AG04449 (cell line): ENCODE results near the gene ABCD3.

Experiments
- CTCF ChIA-PET: fragments of 350-600 bp; formaldehyde crosslinking; extraction: SDS; loops from one replicate; lab custom pipeline; 2021; ENCODE audit warnings: antibody characterized with exemption; lab: Yijun Ruan, JAX
- POLR2A ChIA-PET: fragments of 400-600, 350-600 bp; formaldehyde crosslinking; extraction: SDS; loops from one replicate; lab custom pipeline; 2020; ENCODE audit warnings: antibody characterized with exemption, inconsistent platforms; lab: Yijun Ruan, JAX
- DNase-seq: peaks from one replicate; pipeline ENCODE4 v3.0.0-alpha.2; 2010; ENCODE audit warnings: low read depth, low spot score
- H3K4me3 ChIP-seq: 2 replicates; pipeline ENCODE4 v1.5.1; 2011; ENCODE audit warnings: low read depth, mild to moderate bottlenecking, control low read depth, low read length
- TF ChIP-seq, protein P1 (sequence below): IDR thresholded peaks from one replicate; pipeline ENCODE4 v1.5.1; 2011; ENCODE audit warnings: mild to moderate bottlenecking, moderate library complexity, low read length, control low read depth, inconsistent platforms; ENCODE audit not compliant: insufficient read depth; ENCODE audit errors: missing control alignments

ABCD3 gene

DNA sequence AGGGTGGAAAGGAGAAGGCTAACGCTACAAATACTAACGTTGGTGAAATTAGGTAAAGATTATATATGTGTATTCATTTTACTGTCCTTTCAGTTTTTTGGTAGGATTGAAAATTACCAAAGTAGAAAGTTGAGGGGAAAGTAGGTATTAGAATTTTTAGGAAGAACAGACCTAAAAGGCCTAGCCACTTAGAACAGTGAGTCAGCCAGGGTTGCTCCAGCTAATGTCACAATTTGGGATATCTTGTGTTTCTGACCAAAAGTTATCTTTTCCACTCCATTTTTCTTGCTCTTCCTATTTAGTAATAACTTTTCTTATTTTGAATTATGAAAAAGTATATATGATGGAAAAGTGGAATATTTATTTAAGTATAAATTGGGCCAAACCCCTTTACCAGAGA is 83.2 kb downstream of the ABCD3 start:
- ChIA-PET CTCF (interaction anchor here (2.2 to 11.8 kb wide), 5 partner anchors 11 to 304 kb away, joined by 5 to 61 read pairs (median 16); no protein-coding TSS in a partner anchor), POLR2A (no interaction called here)
- no peak overlapping the region for H3K4me3 ChIP-seq
- no peak for DNase-seq
- TF ChIP-seq, protein P1, sequence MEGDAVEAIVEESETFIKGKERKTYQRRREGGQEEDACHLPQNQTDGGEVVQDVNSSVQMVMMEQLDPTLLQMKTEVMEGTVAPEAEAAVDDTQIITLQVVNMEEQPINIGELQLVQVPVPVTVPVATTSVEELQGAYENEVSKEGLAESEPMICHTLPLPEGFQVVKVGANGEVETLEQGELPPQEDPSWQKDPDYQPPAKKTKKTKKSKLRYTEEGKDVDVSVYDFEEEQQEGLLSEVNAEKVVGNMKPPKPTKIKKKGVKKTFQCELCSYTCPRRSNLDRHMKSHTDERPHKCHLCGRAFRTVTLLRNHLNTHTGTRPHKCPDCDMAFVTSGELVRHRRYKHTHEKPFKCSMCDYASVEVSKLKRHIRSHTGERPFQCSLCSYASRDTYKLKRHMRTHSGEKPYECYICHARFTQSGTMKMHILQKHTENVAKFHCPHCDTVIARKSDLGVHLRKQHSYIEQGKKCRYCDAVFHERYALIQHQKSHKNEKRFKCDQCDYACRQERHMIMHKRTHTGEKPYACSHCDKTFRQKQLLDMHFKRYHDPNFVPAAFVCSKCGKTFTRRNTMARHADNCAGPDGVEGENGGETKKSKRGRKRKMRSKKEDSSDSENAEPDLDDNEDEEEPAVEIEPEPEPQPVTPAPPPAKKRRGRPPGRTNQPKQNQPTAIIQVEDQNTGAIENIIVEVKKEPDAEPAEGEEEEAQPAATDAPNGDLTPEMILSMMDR, result no peak

DNA sequence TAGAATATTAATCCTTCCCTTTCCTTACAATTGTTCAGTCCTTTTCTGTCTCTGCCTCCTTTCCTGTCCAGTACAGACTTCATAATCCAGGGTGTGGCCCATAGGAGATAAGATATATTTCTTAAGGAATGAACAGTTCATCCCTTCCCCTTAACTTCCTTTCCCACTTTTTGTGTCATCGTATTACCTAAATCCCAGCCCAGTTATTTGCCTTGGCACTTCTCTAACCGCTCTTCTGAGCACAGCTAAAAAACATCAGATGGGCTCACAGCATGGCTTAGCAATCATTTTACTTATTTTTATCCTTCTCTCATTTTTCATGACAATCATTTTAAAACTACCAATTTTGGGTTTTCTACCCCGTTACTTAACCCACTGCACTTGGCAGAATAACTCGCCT is 83.7 kb downstream of the ABCD3 start:
- POLR2A ChIA-PET, result no interaction called here
- CTCF ChIA-PET, result interaction anchor here (1.2 to 11.8 kb wide), 5 partner anchors 10 to 303 kb away, joined by 3 to 61 read pairs (median 16); no protein-coding TSS in a partner anchor

DNA sequence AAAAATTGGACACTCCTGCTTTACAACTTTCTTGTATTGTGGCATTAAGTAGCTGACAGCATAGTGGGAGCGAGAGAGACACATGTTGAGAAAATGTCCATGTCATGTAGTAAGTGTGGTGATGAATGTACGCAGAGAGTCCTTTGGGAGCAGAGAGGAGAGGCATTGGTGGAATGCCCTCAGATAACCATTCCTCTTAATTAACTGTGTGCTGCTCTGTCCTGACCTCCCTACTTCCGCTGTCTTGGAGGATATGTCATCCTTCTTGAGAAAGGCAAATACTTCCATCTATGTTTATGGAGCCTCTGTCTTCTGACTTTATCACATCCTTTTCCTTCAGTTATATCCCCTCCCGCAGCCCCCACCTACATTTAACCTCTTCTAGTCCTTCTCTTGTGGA is 85.0 kb downstream of the ABCD3 start:
- ChIA-PET POLR2A (no interaction called here), CTCF (interaction anchor here (1.0 to 11.8 kb wide), 5 partner anchors 11 to 302 kb away, joined by 3 to 61 read pairs (median 16); no protein-coding TSS in a partner anchor)
- H3K4me3 ChIP-seq, result no peak overlapping the region
- TF ChIP-seq, protein P1, result no peak
- DNase-seq, result no peak

More for the DNA sequence above, 83.7 kb downstream of the ABCD3 start:
- TF ChIP-seq, protein P1, result no peak
- H3K4me3 ChIP-seq, result no peak overlapping the region
- no peak for DNase-seq

DNA sequence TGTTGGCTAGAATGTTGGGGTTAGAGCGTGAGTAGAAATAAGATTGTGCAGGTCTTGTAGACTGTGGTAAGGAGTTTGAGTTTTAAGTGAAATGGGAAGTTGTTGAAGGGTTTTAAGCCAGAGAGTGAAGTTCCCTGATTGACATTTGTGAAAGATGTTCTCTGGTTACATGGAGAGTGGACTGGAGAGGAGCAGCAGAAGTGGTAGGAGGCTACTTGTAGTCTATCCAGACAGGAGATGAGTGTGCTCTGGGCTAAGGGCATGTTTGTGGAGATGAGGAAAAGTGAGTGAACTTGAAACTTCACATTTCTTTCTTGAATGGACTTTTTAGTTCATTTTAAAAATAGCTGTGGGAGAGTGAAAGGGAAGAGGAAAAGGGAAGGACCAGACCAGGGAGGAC is 86.4 kb downstream of the ABCD3 start:
- POLR2A ChIA-PET, result no interaction called here
- H3K4me3 ChIP-seq, result no peak overlapping the region
- DNase-seq, result no peak
- CTCF ChIA-PET, result interaction anchor here (0.8 to 11.8 kb wide), 6 partner anchors 9 to 541 kb away, joined by 3 to 61 read pairs (median 4); no protein-coding TSS in a partner anchor
- TF ChIP-seq, protein P1, result no peak

DNA sequence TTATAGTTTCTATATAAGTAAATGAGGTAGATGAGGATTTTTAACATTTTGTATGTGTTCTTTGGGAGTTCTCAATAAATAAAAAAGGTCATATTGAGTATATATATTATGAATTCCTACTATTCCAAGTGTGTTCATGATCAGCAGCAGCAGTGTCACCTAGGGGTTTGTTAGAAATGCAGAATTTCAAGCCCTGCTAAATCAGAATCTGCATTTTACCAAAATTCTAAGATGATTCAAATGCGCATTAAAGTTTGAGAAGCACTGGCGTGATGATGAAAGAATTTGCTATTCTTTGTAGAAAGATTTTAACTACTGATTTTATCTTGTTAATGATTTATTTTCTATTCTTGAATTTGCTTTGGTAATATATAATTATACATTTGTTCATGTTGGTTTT is 94.6 kb downstream of the ABCD3 start:
- TF ChIP-seq, protein P1, result no peak

DNA sequence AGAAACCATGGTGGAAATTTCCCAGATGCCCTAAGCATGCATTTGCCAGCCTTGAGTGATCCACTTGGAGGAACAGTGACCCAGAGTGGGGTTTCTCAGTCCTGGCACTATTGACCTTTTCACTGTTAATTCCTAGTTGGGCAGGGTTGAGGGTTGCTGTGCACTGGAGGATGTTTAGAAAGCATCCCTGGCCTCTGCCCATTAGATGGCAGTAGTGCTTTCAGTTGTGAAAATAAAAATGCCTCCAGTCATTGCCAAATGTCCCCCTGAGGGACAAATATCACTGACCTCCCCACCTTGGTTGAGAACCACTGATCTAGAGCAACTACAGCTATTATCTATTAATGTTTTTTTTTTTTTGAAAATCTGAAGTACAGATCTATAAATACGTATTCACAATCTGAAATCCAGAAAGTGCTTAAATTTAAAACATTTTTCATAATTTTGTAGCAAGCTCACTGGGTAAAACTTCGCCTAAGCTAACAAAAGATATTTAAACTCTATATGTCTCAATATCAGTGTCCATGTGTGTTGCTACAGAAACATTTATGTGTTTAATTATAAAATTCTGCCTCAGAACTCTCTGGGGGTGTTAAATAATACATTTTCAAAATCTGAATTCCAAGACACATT is 96.0 kb downstream of the ABCD3 start:
- no peak for DNase-seq
- TF ChIP-seq, protein P1, result peak; percentile 60
- POLR2A ChIA-PET, result no interaction called here
- no peak overlapping the region for H3K4me3 ChIP-seq
- CTCF ChIA-PET, result interaction anchor here (0.6 to 21.7 kb wide), 22 partner anchors 9 to 529 kb away, joined by 3 to 563 read pairs (median 4); no protein-coding TSS in a partner anchor

More for the DNA sequence above, 94.6 kb downstream of the ABCD3 start:
- CTCF ChIA-PET, result interaction anchor here (0.7 to 21.7 kb wide), 14 partner anchors 8 to 531 kb away, joined by 3 to 563 read pairs (median 4); no protein-coding TSS in a partner anchor
- H3K4me3 ChIP-seq, result no peak overlapping the region
- POLR2A ChIA-PET, result no interaction called here
- no peak for DNase-seq
